Fibroblast of lung (primary cell): ENCODE data around the gene CDH26. TPM values are rescaled to one million over a fixed set of nuclear protein-coding genes. Genes with fewer than 3 reads are reported as not detected.

Experiments
- DNase-seq, 2 donors: peaks; one replicate each; pipeline versions ENCODE4 v3.0.0 to v3.0.0-alpha.2; 2010; ENCODE audit warnings: low read depth in 2 of 2
- H2AFZ ChIP-seq: 2 replicates; pipeline ENCODE4 v1.5.1; 2012; ENCODE audit warnings: low read length, control low read depth, inconsistent platforms
- H3K27ac ChIP-seq: 2 replicates; pipeline ENCODE4 v1.5.1; 2011; ENCODE audit warnings: low read length, control low read depth; ENCODE audit not compliant: insufficient read depth
- H3K27me3 ChIP-seq: 2 replicates; pipeline ENCODE4 v1.5.1; 2011; ENCODE audit warnings: mild to moderate bottlenecking, low read length; ENCODE audit not compliant: control insufficient read depth, insufficient read depth
- H3K36me3 ChIP-seq: 2 replicates; pipeline ENCODE4 v1.5.1; 2011; ENCODE audit warnings: low read length; ENCODE audit not compliant: control insufficient read depth, insufficient read depth
- H3K4me1 ChIP-seq: 2 replicates; pipeline ENCODE4 v1.5.1; 2011; ENCODE audit warnings: low read length; ENCODE audit not compliant: control insufficient read depth, insufficient read depth; ENCODE audit errors: extremely low read depth
- H3K4me2 ChIP-seq: 2 replicates; pipeline ENCODE4 v1.5.1; 2011; ENCODE audit warnings: low read length, control low read depth; ENCODE audit not compliant: insufficient read depth; ENCODE audit errors: extremely low read depth
- H3K4me3 ChIP-seq, 4 experiments: fragments of 200-600 bp in 1 of 4; sonication (generic) in 1 of 4; replicated peaks in 1 of 4; 2 replicates each; pipeline ENCODE4 v1.5.1; 2011 to 2016; ENCODE audit warnings: low read length in 4 of 4, low read depth in 3 of 4, mild to moderate bottlenecking in 3 of 4, control low read depth in 2 of 4, inconsistent platforms in 1 of 4, mixed read lengths in 1 of 4; ENCODE audit not compliant: insufficient read depth in 1 of 4; ENCODE audit errors: control extremely low read depth in 1 of 4
- H3K79me2 ChIP-seq: 2 replicates; pipeline ENCODE4 v1.5.1; 2012; ENCODE audit warnings: mild to moderate bottlenecking, low read length, inconsistent platforms; ENCODE audit not compliant: control insufficient read depth, insufficient read depth
- H3K9ac ChIP-seq: 2 replicates; pipeline ENCODE4 v1.5.1; 2011; ENCODE audit warnings: mild to moderate bottlenecking, low read length, control low read depth; ENCODE audit not compliant: insufficient read depth
- H3K9me3 ChIP-seq: 2 replicates; pipeline ENCODE4 v1.5.1; 2012; ENCODE audit warnings: low read depth, low read length; ENCODE audit not compliant: control insufficient read depth, insufficient read depth
- H4K20me1 ChIP-seq: 2 replicates; pipeline ENCODE4 v1.5.1; 2011; ENCODE audit warnings: low read length; ENCODE audit not compliant: control insufficient read depth, insufficient read depth; ENCODE audit errors: extremely low read depth
- CTCF ChIP-seq, 2 donors: IDR thresholded peaks in 1 of 2; conservative IDR thresholded peaks in 1 of 2; 1 replicate in 1 of 2; 2 replicates in 1 of 2; pipeline ENCODE4 v1.5.1; 2011 to 2012; ENCODE audit warnings: low read length in 2 of 2, control low read depth in 1 of 2, inconsistent platforms in 1 of 2, low read depth in 1 of 2, mild to moderate bottlenecking in 1 of 2
- EZH2 ChIP-seq: IDR thresholded peaks from 2 replicates; pipeline ENCODE4 v1.5.1; 2012; ENCODE audit warnings: low read length, control low read depth, mild to moderate bottlenecking; ENCODE audit errors: missing control alignments
- polyA plus RNA-seq, 2 donors: library from polyadenylated mRNA; depleted of rRNA in 1 of 2; stranded (reverse) in 1 of 2; unstranded in 1 of 2; fragments of >200 nt; gene quantifications; 2 replicates each; pipeline ENCODE4 v1.2.1, GENCODE V29; 2011 to 2012; ENCODE audit warnings: missing spikeins in 1 of 2
- total RNA-seq: library from RNA; depleted of rRNA; stranded (reverse); fragments of >200 nt; gene quantifications from 2 replicates; pipeline ENCODE4 v1.2.1, GENCODE V29; 2014

Gene CDH26
- total and polyA plus RNA-seq, 2 donors (not counting 1 experiment from before 2014, with no cell fraction given) = 0.12 to 0.50 TPM

- TF ChIP-seq EZH2 (no peak), CTCF (conservative IDR thresholded peaks at IDR 0.05 in 1 of 2, IDR thresholded peaks at IDR 0.05 in 1 of 2; ENCODE audit: low read depth in 1 of 2, low read length in 2 of 2) (no peak)
- Histone ChIP-seq H3K27me3 (no peaks in the 10 kb centered on the region), H3K9me3 (no peaks in the 10 kb centered on the region), H3K9ac (peak overlapping the region; percentile 57), H3K4me1 (peaks cover 7% of the 10 kb centered on the region), H2AFZ (peak overlapping the region; percentile 67), H3K27ac (peak overlapping the region; percentile 79), H4K20me1 (no peaks in the 10 kb centered on the region), H3K4me2 (peak overlapping the region; percentile 64), H3K36me3 (peaks cover 2% of the 10 kb centered on the region), H3K79me2 (peaks cover 5% of the 10 kb centered on the region), H3K4me3 (peak overlapping the region; percentile 56 to 67 (median 62))
- no peak for DNase-seq
Measured at GRCh38 chr20:59939879-59940128, 18.4 kb upstream of the CDH26 start.

GRCh38 chr20:59940129-59940955, 17.9 kb upstream of the CDH26 start, which contains the start of the genes FAM217B and PPP1R3D:
Gene FAM217B, plus strand, starts transcription at chr20:59940389. Its CDS starts 3,555 bp downstream, at chr20:59943944.
Gene PPP1R3D, minus strand, starts transcription at chr20:59940305. Its CDS starts 374 bp downstream, at chr20:59939931.
- peak; percentile 97 to 99 for DNase-seq
- Histone ChIP-seq H3K4me3 (peak within 1 kb of the TSS; percentile 65 to 82 (median 70)), H3K9me3 (no peaks in the 10 kb centered on the region), H3K79me2 (peaks cover 5% of the 10 kb centered on the region), H3K4me2 (peak within 1 kb of the TSS; percentile 95), H4K20me1 (no peaks in the 10 kb centered on the region), H3K27ac (peak within 1 kb of the TSS; percentile 92), H2AFZ (peak within 1 kb of the TSS; percentile 92), H3K36me3 (peaks cover 2% of the 10 kb centered on the region), H3K9ac (peak within 1 kb of the TSS; percentile 75), H3K27me3 (no peaks in the 10 kb centered on the region), H3K4me1 (peaks cover 7% of the 10 kb centered on the region)
- TF ChIP-seq EZH2 (no peak), CTCF (conservative IDR thresholded peaks at IDR 0.05 in 1 of 2, IDR thresholded peaks at IDR 0.05 in 1 of 2; ENCODE audit: low read depth in 1 of 2, low read length in 2 of 2) (no peak)

- no peaks in the 10 kb centered on the region for H3K9me3 ChIP-seq
- peak overlapping the region; percentile 95 for H3K4me2 ChIP-seq
- H2AFZ ChIP-seq = peak overlapping the region; percentile 92
- DNase-seq = no peak
- H3K79me2 ChIP-seq = peaks cover 5% of the 10 kb centered on the region
- H3K36me3 ChIP-seq = peaks cover 2% of the 10 kb centered on the region
- TF ChIP-seq EZH2 = no peak
- TF ChIP-seq CTCF (conservative IDR thresholded peaks at IDR 0.05 in 1 of 2, IDR thresholded peaks at IDR 0.05 in 1 of 2; ENCODE audit: low read depth in 1 of 2, low read length in 2 of 2) = no peak
- H3K27ac ChIP-seq = peak overlapping the region; percentile 92
- peaks cover 7% of the 10 kb centered on the region for H3K4me1 ChIP-seq
- H3K27me3 ChIP-seq = no peaks in the 10 kb centered on the region
- H4K20me1 ChIP-seq = no peaks in the 10 kb centered on the region
- H3K4me3 ChIP-seq = peak overlapping the region; percentile 65 to 82 (median 70)
- peak overlapping the region; percentile 75 for H3K9ac ChIP-seq
Measured at GRCh38 chr20:59940956-59941294, 17.3 kb upstream of the CDH26 start.
